Body of pancreas (tissue), 4 donors: ENCODE data around the gene CYSRT1.

Experiments used
- CTCF ChIP-seq, 7 experiments: fragments of 450-650 bp in 4 of 7; fragments of 200-600 bp in 3 of 7; sonication (generic) in 3 of 7; IDR thresholded peaks; one replicate each; pipeline ENCODE4 v1.5.1; 2016 to 2019; ENCODE audit warnings: antibody characterized with exemption in 7 of 7
- POLR2A ChIP-seq, 3 donors: fragments of 450-650 bp; IDR thresholded peaks; one replicate each; pipeline ENCODE4 v1.6.1; 2016; ENCODE audit warnings: antibody characterized with exemption in 3 of 3, mild to moderate bottlenecking in 2 of 3

GRCh38 chr9:137228506-137228967 lies 3.6 kb downstream of the CYSRT1 start:
- TF ChIP-seq CTCF (IDR thresholded peaks at IDR 0.05) (no peak), POLR2A (IDR thresholded peaks at IDR 0.05) (no peak)
